Superior temporal gyrus (tissue), 1 donor: ENCODE measurements around the gene DCANP1.

Experiments
- DNase-seq: peaks from one replicate; pipeline ENCODE4 v3.0.0-alpha.2; 2016; ENCODE audit errors: extremely low spot score

Gene DCANP1

DNA sequence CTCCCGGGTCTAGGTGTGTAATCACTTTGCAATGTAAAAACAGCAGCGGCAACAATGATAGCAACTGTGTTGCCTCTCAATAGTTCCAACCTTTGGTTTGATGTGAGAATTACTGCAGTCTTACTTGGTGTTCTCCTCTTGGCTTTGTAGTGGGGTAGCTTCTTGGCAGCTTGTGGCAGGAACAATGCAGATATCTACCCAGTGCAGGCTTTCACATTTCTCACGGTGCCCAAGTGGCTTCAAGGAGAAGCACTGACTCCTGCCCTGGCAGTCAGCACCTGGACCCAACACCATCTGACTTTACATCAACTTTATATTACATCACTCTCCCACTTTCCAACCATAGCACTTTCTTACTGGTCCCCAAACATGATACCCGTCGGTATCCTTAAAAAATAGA is 33.4 kb upstream of the DCANP1 start:
- no peak for DNase-seq

DNA sequence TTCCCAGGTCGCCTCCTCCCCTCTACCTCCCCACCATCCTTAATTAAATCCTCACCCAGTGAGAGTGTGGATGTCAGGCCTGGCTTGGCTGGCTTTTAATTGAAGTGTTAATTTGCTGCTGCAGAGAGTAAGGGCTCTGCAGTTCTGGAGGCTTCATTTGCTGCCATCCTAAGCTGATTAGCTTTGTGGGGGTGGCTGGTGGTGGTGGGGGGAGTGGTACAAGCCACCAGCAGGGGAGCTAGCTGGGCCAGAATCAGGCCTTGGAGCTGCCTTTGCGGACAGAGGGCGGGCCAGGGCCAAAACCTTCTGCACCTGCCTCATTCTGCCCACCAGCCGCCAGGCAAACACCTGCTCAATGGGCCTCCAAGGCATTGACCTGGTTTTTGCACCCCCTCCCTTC is 31.8 kb upstream of the DCANP1 start:
- no peak for DNase-seq

DNA sequence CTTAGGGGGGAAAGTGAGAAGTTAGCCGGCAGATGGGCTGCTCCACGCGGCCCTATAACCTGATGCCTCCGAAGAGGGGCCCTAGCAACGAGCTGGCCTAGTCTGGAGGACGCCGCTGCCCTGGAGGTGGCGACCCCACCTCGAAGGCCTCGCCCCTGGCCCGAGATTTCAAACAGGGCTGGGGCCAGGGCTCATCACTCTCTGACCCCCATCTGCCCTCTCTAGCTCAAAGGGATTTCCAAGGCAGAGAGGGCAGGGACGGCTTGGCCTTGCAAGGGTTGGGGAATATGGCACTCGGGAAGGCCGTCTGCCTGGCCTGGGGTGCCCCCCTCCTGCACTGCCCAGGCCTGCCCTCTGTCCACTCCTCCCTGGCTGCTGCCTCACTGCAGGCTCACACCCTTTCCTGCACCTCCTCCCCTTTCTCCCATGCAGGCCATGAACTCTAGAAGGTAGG is 30.5 kb upstream of the DCANP1 start:
- DNase-seq = no peak

DNA sequence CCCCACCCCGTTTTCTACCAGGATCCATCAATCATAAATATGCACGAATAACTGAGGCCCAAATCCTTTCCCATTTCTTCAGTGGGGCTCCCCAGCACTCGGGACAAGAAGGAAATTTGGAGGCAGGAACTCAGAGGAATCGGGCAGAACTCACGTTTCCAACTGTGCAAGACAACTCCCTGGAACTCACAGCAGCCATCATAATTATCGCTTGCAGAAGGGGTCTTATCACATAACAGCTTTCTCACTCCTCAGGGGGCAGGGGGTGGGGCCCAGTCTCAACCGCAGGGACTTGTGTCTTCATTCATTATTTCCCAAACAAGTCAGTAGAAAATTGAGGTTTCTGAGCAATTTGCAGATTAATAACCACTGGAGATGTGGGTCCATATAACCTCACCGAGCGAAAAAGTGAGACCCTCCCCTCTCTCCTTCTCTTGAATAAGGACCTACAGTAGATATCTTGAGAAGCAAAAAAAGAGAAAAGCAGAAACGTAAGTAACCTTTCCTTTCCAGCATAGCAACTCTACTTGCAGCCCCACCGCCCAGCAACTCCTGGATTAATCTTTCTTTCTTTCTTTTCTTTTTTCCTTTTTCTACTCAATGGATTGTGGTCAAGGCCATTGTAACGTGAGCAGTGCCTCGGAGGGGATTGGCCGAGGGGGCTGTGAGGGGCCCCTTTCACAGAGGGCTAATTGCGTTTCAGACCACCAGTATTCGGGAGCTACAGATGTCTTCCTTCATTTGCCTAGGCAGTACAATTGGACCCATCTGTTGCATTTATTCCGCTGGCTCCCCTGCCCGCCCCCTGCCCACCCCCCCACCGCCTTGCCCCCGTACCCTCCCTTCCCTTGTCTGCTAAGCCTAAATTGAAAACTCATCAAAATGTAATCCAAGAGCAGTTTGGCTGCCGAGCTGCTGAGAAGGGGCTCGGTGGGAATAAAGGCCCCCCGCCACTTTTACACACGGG is 29.8 kb upstream of the DCANP1 start:
- no peak for DNase-seq

DNA sequence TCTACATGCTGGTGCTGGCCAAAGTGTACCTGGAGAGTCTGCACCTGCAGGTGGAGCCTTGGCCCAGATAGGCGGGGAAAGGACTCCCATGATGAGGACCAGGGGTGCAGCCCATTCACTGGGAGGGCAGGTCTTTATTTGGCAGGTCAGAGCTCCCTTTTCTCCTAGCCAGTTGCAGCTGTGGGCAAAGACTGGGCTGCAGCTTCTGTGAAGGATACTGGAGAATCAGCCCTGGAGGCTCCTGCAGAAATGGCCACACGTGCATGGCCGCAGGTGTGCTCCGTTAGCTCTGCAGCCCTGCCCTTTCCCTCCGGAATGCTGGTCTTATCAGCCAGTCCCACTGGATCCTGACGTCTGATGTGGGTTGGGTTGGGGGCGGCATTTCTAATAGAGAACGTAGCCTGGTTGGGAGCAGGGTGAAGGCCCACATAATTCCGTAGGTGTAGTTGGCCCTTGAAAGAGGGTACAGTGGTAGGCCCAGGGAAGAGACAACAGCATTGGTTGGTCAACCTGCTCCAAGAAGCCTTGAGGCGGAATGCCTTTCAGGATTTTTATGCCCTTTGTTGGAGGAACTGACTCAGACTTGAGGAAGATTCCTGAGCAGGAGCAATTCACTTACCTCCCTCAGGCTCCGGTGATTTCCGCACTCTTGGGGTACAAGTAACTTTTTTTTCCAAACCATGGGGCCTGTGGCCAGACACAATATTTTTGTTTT is 27.0 kb upstream of the DCANP1 start:
- no peak for DNase-seq

DNA sequence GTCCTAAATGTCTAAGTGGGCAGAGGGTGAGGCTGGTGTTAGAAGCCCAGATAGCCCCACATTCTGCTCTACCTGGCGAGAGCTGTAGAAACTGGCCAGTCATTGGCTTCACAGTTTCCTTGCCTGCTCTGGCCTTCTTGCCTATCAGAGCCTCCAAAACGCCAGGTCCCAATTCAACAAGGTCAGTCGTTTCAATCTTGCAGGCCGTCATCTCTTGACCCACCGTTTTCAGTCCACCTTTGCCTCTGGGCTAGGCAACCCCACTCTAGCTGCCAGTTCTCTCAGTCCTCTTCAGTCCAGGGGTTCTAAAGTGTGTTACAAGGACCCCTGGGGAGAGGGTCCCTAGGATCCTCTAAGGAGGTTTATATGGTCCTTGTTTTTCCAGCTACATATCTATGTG is 25.0 kb upstream of the DCANP1 start:
- no peak for DNase-seq

DNA sequence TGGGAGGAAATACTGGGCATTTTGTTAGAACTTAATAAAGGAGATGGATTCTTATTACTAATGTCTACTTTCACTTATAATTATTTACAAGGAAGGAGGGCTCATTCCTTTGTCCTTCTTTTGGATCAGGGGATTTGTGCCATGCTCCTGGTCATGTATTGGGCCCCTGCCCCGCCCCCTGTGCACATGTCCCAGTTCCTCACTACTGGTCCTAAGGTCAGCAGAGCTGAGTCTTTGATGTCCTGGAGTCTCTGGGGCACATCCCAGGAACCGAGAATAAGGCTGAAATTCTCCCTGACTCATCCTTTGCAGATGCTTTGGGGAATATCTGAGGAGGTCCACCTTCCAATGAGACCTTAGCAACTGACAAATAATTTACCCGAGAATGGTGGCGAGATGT is 24.6 kb upstream of the DCANP1 start:
- DNase-seq = no peak

DNA sequence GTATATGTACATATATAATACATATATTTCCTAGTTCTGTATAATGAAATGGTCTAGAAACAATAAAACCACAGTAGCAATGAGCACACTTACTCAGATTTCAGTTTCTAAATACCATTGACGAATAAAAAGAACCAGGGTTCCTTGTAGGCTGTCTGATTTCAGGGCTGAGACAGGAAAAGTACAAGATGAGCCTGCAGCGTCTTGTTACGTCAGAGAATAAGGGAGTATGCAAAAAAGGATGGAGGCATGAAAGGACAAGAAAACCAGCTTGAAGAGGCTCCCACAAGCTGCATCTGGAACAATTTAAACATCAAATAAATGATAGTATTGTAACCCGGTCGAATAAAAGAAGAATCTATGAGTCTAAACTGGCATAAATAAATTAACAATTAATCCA is 22.8 kb upstream of the DCANP1 start:
- DNase-seq = no peak

DNA sequence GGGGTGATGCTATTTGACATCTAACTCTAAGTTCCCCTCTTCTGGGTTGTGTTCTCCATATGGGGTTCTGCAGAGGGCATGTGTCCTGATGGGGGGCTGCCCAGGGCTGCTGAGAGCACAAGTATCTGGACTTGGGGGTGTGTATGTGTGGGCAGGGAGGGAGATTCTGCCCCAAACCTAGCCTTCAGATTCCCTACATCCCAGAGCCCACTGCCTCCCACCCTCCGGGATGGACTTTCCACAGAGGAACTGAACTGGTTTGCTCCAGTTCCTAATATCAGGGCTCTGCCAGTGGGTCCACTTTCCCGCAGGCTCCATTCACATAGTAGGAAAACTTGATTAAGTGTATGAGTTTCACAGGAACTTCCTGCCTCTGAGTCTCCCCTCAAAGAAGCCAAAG is 21.4 kb upstream of the DCANP1 start:
- no peak for DNase-seq

DNA sequence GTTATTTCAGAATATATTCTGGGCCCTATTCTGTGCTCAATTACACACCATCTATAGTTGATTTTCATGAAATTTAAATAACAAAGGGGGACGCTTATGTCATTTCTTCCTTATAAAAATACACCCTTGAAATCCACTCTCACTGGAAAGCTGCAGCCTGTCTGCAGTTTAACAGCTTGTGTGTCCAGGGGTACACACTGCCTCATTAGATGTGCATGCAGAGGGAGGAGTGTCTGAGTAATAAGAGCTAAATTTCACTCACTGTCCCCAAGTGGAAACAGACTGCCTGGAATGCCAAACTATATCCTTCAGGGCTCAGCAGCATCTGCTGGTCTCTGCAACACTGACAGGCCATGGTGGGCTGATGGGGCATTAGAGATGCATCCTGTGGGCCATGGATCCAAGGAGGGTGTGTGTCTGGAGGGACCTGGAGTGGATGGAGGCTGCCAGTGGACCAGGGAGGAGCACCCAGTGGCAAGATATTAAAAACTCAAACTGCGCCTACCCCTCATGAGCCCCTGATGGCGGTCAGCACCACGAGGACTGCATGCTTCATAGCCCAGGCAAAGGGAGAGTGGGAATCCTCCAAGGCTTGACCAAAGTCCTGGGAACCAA is 20.8 kb upstream of the DCANP1 start:
- no peak for DNase-seq

DNA sequence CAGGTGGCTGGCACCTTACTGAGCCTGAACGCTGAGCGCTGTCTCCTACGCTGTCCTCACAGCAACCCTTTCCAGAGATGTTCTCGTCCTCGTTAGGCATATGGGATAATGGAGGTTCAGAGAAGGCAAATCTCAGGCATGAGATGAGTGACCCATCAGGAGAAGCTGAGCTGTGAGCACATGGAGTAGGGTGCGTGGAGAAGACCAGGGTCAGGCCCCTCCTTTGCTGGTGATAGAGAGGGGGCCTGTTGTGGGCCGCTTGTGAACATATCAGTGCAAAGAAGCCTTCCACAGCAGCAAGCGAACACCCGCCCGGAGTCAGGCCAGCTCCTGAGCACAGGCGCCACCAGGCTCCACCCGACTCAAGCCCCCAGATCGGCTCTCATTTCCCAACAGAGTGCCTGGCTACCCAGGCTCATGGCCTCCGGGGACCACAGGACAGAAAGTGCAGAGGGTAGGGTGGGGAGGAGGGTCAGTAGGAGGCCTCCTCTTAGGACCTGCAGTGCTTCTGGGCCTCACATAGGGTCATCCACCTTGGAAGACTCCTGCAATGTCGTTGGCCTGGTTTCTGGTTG is 20.0 kb upstream of the DCANP1 start:
- DNase-seq = no peak

DNA sequence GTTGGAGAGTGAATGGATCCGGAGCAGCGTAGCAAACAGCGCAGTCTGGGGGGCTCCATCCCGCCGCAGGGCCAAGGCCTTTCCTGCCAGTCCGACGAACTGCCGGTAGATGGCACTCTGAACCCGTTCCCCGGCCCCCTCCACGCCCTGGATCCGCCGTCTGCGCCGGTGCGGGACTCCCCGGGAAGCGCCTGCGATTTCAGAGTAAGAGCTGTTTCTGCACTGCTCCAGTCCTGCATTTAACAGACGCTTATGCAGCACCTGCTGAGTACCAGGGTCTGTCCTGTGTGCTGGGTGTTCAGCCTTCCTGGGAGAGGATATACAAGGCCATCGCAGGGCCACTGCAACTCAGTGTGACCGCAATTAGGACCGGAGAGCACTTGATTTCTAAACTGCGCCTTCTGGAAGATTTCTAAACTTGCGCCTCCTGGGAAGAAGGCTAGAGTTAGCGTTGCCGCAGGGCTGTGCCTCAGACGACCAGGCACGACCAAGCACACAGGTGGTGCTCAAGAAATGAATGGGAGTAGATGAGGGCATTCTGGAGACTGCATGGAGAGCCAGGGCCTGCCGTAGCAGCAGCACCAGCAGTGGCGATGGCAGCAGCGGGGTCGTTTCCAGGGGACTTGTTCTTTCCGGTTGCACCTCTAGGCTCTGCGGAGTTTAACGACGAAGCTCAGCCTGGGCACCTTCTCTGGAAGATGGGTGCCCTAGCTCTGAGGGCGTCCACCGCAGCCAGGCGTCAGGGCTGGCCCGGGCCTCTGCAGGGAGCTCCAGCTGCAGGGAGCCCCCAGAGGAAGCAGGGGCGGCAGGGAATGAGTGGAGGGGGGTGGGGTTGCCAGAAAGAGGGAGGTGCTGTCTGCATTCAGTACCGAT is 19.3 kb upstream of the DCANP1 start:
- DNase-seq = peak; percentile 83

DNA sequence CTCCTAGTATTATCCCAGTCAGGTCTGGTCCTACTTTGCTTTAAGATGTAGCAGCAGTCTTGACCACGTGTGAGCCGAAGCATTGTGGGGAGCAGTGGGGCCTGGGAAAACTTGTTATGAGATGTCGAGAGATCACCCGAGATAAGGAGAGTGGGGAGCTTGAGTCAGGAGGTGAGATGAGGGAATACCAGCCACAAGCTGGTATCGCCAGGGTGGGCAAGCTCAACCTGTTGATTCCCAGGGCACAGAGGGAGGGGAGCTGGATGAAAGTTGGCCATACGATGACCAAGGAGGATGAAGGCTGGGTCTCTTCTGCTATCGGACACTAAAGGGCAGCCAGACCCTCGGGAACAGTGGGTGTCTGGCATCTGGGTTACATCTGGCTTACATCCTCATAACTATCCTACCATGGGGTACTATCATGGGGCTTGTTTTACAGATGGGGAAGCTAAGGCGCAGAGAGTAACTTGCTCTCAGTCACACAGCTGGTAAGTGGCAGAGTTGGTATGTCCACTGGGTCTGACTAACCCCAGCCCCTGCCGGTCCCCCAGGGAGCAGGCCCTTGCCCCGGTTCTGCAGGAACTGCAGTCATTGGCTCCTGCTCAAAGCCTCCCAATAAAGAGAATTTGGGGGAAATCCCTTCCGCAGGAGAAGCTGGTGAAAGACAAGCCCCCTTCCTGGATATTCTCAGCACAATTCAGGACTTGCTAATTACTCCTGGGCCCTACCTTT is 18.4 kb upstream of the DCANP1 start:
- no peak for DNase-seq

DNA sequence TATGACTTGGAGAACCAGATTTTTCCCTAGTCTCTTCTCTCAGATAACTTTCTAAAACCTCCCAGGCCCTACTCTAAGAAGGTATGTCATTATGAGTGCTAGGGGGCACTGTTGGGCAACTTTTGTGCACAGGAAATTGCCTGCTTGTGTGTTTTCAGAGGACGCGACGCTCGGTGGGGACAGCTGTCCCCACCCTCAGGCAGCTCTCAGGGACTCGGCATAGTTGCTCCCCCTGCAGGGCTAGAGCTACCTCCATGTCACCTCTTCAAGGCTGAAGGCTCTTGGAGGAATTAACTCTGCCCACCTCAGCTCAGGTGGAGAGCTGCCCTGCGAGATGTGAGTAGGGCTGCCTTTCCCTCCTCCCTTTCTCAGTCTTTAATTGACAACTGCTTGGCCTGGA is 15.2 kb upstream of the DCANP1 start:
- DNase-seq = peak; percentile 66

DNA sequence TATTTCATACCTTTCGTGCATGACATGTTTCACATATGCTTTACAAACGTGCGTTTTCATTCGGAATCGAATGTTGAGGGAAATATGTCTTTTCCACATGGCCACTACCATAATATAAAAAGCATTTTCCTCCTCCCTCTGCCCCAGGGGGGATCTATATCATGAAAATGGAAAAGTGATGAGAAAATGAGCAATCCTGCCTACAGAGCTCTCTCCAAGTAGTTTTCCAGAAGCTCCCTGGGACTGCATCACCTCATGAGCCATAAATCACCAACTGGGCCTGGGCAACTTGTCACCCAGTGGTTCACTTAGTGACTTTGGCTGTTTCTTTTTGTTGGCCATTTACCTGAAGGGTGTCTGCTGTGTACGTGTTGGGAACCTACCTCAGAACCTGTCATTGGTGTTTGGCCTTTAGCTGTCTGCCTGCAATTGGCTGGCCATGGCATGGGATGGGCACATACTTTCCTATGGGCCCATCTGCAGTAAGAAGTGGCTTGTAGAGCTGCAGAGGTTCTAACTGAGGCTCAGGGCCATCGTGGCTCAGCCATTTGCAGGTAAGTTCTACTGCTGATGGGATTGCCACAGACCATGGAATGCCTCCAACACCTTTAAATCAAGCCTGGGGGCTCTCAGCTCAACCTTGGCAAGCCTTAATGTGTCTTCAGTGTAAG is 14.5 kb upstream of the DCANP1 start:
- no peak for DNase-seq

DNA sequence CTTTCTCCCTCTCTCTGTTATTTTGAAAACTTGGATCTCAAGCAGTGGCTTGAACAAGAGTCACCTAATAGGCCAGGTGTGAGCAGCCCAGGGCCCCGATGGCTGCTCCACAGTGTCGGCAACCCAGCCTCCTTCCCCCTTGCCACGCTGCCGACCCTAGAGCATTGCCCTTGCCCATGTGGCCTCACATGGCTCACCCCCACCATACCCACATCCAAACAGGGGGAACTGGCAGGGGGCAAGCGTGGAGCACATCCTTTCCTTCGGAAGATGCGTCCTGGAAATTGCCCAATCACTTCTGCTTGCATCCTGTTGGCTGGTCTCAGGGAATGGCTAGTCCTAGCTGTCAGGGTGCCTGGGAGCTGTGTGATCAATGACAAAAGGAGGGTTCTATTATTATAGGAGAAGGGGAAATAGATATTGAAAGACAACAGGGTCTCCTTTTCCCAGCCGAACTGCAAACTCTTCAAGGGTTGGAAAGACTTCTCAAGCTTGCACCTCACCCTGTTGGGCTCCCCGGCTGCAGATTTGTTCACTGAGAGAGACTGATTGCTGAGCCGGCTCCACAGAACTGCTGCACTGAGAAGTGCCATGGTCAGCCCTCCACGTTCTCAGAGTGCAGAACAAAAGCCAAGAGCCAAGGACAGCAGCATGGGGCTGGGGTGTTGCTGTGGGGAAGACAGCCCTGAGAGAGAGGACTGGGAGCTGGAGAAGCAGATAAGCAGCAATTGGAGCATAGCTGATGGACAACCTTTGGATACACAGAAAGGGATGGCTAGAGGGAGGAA is 13.3 kb upstream of the DCANP1 start:
- no peak for DNase-seq

DNA sequence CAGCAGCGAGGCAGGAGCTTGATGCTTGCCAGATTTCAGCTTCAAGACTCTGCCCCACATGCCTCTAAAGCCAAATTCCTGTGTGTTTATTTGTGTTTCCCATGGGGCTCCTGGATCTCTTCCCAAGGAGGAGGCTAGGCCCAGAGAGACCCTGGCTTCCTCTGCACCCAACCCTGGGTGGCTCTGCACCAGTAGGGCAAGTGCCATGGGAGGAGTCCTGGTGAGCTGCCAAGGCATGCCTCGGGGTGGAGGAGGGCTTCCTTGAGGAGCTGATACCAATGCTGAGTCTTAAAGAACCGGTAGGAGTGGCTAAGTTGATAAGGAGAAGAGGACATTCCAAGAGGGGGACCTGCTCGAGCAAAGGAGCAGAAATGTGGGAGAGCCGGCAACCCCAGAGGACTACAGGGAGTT is 11.8 kb upstream of the DCANP1 start:
- DNase-seq = no peak

DNA sequence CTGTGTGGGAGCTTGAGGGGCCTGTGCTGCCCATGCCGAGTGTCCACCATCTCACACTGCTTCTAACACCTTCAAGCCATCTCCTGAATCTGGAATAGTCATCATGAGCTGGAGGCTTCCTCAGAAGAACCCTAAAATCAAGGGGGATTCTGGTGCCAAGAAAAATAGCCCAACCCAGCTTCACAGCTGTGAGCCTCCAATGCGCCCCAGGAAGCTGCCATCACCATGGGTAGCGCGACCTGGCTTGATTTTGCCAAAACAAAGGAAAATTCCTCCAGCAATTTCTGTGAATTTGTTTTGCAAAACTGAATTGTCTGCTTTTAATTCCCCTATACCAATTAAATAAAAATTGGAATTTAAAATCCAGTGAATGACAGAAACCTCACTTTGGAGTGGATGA is 11.2 kb upstream of the DCANP1 start:
- no peak for DNase-seq

DNA sequence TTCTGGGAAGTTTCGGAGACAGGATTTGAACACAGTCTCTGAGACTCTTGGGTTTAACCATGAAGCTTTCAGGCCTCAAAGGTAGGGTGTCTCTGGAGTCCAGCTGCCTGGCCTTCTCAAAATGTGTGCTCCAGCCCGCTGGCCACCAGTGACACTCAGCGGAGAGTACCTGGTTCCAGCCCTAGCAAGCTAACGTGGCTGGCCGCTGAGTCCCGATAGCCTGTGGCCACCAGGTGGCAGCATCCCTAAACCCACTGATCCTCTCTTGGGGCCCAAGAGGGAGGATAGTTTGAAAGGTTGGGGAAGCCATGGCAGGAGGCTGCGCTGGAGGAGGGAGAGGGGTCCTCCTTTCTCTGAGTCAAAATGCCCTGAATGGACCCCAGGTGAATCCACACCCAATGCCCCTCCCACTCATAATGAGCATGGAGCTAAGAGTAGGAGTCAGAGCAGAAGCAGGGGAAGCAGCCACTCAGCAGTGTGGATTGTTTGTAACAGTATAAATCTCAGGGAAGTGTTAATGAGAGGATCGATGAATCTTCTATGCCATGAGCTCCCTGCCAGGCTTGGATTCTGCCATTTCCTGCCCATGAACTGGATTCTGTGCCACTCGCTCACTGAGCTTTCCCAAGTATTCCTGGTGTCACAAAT is 10.4 kb upstream of the DCANP1 start:
- DNase-seq = peak; percentile 68
